ENCODE results near the gene DENND1C. TPM values are rescaled to one million over a fixed set of nuclear protein-coding genes. Genes with fewer than 3 reads are reported as not detected.

Gene DENND1C, protein sequence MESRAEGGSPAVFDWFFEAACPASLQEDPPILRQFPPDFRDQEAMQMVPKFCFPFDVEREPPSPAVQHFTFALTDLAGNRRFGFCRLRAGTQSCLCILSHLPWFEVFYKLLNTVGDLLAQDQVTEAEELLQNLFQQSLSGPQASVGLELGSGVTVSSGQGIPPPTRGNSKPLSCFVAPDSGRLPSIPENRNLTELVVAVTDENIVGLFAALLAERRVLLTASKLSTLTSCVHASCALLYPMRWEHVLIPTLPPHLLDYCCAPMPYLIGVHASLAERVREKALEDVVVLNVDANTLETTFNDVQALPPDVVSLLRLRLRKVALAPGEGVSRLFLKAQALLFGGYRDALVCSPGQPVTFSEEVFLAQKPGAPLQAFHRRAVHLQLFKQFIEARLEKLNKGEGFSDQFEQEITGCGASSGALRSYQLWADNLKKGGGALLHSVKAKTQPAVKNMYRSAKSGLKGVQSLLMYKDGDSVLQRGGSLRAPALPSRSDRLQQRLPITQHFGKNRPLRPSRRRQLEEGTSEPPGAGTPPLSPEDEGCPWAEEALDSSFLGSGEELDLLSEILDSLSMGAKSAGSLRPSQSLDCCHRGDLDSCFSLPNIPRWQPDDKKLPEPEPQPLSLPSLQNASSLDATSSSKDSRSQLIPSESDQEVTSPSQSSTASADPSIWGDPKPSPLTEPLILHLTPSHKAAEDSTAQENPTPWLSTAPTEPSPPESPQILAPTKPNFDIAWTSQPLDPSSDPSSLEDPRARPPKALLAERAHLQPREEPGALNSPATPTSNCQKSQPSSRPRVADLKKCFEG
- under 1 TPM; 0.30 to 0.75 TPM for total RNA-seq

DNA sequence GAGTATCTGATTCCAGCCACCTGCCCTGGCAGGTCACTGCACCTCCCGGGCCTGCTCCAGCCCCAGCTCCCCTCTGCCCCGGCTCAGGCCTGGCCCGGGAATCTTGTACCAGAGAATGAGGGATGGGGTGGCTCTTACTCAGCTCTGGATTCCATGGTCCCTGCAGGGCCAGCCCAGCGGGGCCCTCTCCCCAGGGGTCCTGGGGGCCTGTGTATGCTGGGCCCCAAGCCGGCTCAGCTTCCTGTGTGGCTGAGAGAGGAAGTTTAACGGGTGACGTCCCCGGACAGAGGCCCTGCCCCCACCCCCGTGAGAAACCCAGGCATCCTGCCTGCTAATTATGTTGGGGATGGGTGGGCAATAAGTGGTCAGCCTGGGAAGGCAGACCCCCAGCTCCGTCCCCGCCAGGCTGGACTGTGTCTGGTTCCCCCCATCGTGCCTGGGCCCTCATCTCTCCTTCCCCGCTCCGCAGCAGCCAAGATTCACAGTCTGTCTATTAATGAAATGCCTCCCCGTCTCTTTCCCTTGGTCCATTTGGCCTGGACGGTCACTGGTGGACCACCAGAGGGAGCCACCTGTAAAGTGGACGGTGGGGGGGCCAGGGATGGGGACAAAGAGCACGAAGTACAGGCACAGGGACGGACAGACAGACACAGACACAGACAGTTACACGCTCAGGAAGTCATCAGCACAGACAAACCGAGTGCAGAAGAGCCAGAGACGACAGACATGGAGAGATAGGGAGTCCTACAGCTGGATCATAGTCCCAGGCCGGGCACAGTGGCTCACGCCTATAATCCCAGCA lies at the start of gene DENND1C:
DENND1C (minus strand) TSS at position 247 of the 802 bp plus-strand sequence; CDS start at position 155, 92 bp downstream.
- peaks cover 0 to 3% of the 10 kb centered on the region in 2 donors for H3K4me1 ChIP-seq
- no peak for DNase-seq (ENCODE audit: low spot score)
- no peak within 1 kb of the TSS for H3K27ac ChIP-seq
- peak within 1 kb of the TSS in 1 of 2 donors; percentile 22 for H3K4me3 ChIP-seq
- H3K27me3 ChIP-seq = peaks cover 1 to 4% of the 10 kb centered on the region in 2 donors
- H3K9me3 ChIP-seq = no peaks in the 10 kb centered on the region
- no peaks in the 10 kb centered on the region for H3K36me3 ChIP-seq
- TF ChIP-seq, protein P1, sequence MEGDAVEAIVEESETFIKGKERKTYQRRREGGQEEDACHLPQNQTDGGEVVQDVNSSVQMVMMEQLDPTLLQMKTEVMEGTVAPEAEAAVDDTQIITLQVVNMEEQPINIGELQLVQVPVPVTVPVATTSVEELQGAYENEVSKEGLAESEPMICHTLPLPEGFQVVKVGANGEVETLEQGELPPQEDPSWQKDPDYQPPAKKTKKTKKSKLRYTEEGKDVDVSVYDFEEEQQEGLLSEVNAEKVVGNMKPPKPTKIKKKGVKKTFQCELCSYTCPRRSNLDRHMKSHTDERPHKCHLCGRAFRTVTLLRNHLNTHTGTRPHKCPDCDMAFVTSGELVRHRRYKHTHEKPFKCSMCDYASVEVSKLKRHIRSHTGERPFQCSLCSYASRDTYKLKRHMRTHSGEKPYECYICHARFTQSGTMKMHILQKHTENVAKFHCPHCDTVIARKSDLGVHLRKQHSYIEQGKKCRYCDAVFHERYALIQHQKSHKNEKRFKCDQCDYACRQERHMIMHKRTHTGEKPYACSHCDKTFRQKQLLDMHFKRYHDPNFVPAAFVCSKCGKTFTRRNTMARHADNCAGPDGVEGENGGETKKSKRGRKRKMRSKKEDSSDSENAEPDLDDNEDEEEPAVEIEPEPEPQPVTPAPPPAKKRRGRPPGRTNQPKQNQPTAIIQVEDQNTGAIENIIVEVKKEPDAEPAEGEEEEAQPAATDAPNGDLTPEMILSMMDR (IDR thresholded peaks at IDR 0.05) = peak in 1 of 2 donors; percentile 50

DNA sequence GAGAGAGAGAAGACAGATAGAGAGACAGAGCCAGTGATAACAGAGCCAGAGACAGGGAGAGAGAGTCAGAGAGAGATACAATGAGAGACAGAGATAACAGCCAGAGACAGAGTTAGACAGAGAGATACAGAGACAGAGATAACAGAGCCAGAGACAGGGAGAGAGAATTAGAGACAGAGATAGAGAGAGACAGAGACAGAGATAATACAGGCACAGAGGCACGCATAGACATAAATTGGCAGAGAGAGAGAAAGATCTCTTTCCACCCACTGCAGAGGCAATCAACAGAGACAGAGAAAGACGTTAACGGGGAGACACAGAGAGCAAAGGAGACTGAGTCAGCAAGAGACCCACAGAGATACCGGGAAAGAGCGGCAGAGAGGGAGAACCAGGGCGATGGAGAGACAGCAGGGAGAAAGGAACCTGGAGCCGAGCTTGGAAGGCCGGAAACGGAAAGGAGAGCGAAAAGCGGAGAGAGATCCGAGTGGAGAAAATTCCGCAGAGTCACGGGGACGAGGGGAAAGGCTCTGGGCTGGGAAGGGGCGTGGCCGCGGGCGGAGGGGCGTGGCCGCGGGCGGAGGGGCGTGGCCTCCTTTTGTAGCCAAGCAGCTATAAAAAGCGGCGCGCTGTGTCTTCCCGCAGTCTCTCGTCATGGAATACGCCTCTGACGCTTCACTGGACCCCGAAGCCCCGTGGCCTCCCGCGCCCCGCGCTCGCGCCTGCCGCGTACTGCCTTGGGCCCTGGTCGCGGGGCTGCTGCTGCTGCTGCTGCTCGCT lies 49.0 kb upstream of the DENND1C start, which contains the start of gene TNFSF9:
TNFSF9 (plus strand) TSS at position 641 of the 777 bp plus-strand sequence; CDS start at position 652, 11 bp downstream.
- TF ChIP-seq, protein P1 (IDR thresholded peaks at IDR 0.05) = no peak
- peak within 1 kb of the TSS; percentile 47 to 65 for H3K4me3 ChIP-seq
- H3K27ac ChIP-seq = peak within 1 kb of the TSS; percentile 54 to 72
- H3K27me3 ChIP-seq = peaks cover 8 to 10% of the 10 kb centered on the region in 2 donors
- peaks cover 0 to 32% of the 10 kb centered on the region in 2 donors for H3K4me1 ChIP-seq
- DNase-seq (ENCODE audit: low spot score) = peak; percentile 92
- no peaks in the 10 kb centered on the region for H3K9me3 ChIP-seq
- no peaks in the 10 kb centered on the region for H3K36me3 ChIP-seq

DNA sequence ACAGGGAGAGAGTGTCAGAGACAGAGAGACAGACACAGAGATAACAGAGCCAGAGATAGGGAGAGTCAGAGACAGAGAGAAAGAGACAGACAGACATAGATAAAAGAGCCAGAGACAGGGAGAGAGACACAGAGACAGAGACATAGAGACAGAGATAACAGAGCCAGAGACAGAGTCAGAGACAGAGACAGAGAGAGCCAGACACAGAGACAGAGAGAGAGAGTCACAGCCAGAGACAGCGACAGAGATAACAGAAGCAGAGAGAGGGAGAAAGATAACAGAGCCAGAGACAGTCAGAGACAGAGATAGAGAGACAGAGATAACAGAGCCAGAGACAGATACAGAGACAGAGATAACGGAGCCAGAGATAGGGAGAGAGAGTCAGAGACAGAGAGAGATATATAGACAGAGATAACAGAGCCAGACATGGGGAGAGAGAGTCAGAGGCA lies 48.4 kb upstream of the DENND1C start:
- TF ChIP-seq, protein P1 (IDR thresholded peaks at IDR 0.05) = no peak
- Histone ChIP-seq H3K4me3 (peak overlapping the region; percentile 47 to 65), H3K27ac (no peak overlapping the region), H3K4me1 (peaks cover 0 to 32% of the 10 kb centered on the region in 2 donors), H3K27me3 (peaks cover 8 to 10% of the 10 kb centered on the region in 2 donors), H3K36me3 (no peaks in the 10 kb centered on the region), H3K9me3 (no peaks in the 10 kb centered on the region)
- DNase-seq (ENCODE audit: low spot score) = no peak

DNA sequence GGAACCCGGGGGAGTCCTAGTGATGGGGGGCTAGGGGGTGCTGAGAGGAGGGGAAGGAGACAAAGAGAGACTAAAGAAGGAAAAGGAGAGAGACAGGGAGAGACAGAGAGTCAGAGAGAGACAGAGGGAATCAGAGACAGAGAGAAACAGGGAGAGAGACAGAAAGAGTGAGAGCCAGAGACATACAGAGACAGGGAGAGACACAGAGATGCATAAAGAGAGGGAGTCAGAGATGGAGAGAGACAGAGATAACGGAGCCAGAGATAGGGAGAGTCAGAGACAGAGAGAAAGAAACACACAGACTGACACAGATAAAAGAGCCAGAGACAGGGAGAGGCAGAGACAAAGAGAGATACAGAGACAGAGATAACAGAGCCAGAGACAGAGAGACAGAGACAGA lies 47.8 kb upstream of the DENND1C start:
- Histone ChIP-seq H3K4me3 (no peak overlapping the region), H3K9me3 (no peaks in the 10 kb centered on the region), H3K4me1 (peaks cover 0 to 32% of the 10 kb centered on the region in 2 donors), H3K27ac (no peak overlapping the region), H3K27me3 (peaks cover 8 to 10% of the 10 kb centered on the region in 2 donors), H3K36me3 (no peaks in the 10 kb centered on the region)
- TF ChIP-seq, protein P1 (IDR thresholded peaks at IDR 0.05) = no peak
- no peak for DNase-seq (ENCODE audit: low spot score)
